Astrocyte (in vitro differentiated cells and primary cell): ENCODE results near the gene SLITRK1. TPM values are rescaled to one million over a fixed set of nuclear protein-coding genes. Genes with fewer than 3 reads are reported as not detected.

ENCODE experiments used
- DNase-seq: peaks from one replicate; pipeline ENCODE4 v3.0.0-alpha.2; 2010; ENCODE audit warnings: low read depth
- FAIRE-seq: peaks from 2 replicates; lab custom pipeline; 2011; peaks lifted over from hg19 to GRCh38; lab: Jason Lieb, UNC
- H2AFZ ChIP-seq: 2 replicates; pipeline ENCODE4 v1.6.0; 2012; ENCODE audit warnings: low read depth, low read length, inconsistent platforms
- H3K27ac ChIP-seq: 2 replicates; pipeline ENCODE4 v1.5.1; 2011; ENCODE audit warnings: low read depth, low read length, inconsistent platforms
- H3K27me3 ChIP-seq: 2 replicates; pipeline ENCODE4 v1.6.0; 2011; ENCODE audit warnings: low read length, inconsistent platforms; ENCODE audit not compliant: insufficient read depth
- H3K36me3 ChIP-seq: 2 replicates; pipeline ENCODE4 v1.5.1; 2011; ENCODE audit warnings: low read length, inconsistent platforms; ENCODE audit not compliant: insufficient read depth
- H3K4me1 ChIP-seq: 2 replicates; pipeline ENCODE4 v1.5.1; 2011; ENCODE audit warnings: low read length, inconsistent platforms; ENCODE audit not compliant: insufficient read depth
- H3K4me2 ChIP-seq: 2 replicates; pipeline ENCODE4 v1.6.0; 2012; ENCODE audit warnings: low read length, inconsistent platforms
- H3K4me3 ChIP-seq: 2 replicates; pipeline ENCODE4 v1.5.1; 2011; ENCODE audit warnings: low read depth, mild to moderate bottlenecking, low read length, inconsistent platforms; ENCODE audit not compliant: insufficient read depth
- H3K79me2 ChIP-seq: 2 replicates; pipeline ENCODE4 v1.6.0; 2012; ENCODE audit warnings: mild to moderate bottlenecking, low read length, inconsistent platforms; ENCODE audit not compliant: insufficient read depth
- H3K9ac ChIP-seq: 2 replicates; pipeline ENCODE4 v1.6.0; 2012; ENCODE audit warnings: mild to moderate bottlenecking, low read length, inconsistent platforms
- H3K9me3 ChIP-seq: 2 replicates; pipeline ENCODE4 v1.5.1; 2012; ENCODE audit warnings: low read depth, mild to moderate bottlenecking, low read length, inconsistent platforms; ENCODE audit not compliant: insufficient read depth
- H4K20me1 ChIP-seq: 2 replicates; pipeline ENCODE4 v1.6.0; 2012; ENCODE audit warnings: low read length, inconsistent platforms; ENCODE audit not compliant: insufficient read depth
- H3K27ac Mint-ChIP-seq: one replicate; pipeline ENCODE4 v1.8.0; 2021; ENCODE audit warnings: mild to moderate bottlenecking, mixed read lengths; ENCODE audit not compliant: unreplicated experiment
- H3K27me3 Mint-ChIP-seq: one replicate; pipeline ENCODE4 v1.8.0; 2021; ENCODE audit warnings: low read depth, mixed read lengths; ENCODE audit not compliant: unreplicated experiment
- H3K36me3 Mint-ChIP-seq: one replicate; pipeline ENCODE4 v1.8.0; 2021; ENCODE audit warnings: low read depth, mixed read lengths; ENCODE audit not compliant: unreplicated experiment
- H3K4me1 Mint-ChIP-seq: one replicate; pipeline ENCODE4 v1.8.0; 2021; ENCODE audit warnings: low read depth, mixed read lengths; ENCODE audit not compliant: unreplicated experiment
- H3K4me3 Mint-ChIP-seq: one replicate; pipeline ENCODE4 v1.8.0; 2021; ENCODE audit warnings: mild to moderate bottlenecking, moderate library complexity, mixed read lengths; ENCODE audit not compliant: unreplicated experiment
- H3K9me3 Mint-ChIP-seq: one replicate; pipeline ENCODE4 v1.8.0; 2021; ENCODE audit warnings: mild to moderate bottlenecking, mixed read lengths; ENCODE audit not compliant: unreplicated experiment
- CTCF ChIP-seq: IDR thresholded peaks from 2 replicates; pipeline ENCODE4 v1.5.1; 2011; ENCODE audit warnings: low read depth, mild to moderate bottlenecking, inconsistent platforms, low read length, moderate library complexity; ENCODE audit not compliant: insufficient read depth
- EZH2 ChIP-seq: IDR thresholded peaks from 2 replicates; pipeline ENCODE4 v1.6.1; 2012; ENCODE audit warnings: mild to moderate bottlenecking, low read length, inconsistent platforms; ENCODE audit not compliant: insufficient read depth
- total RNA-seq: library from RNA; stranded (reverse); gene quantifications from 2 replicates; pipeline ENCODE4 v1.2.1, GENCODE V29; 2021

The SLITRK1 gene
- total RNA-seq, 1 donor from 2014 or later: 2.3 TPM

DNA sequence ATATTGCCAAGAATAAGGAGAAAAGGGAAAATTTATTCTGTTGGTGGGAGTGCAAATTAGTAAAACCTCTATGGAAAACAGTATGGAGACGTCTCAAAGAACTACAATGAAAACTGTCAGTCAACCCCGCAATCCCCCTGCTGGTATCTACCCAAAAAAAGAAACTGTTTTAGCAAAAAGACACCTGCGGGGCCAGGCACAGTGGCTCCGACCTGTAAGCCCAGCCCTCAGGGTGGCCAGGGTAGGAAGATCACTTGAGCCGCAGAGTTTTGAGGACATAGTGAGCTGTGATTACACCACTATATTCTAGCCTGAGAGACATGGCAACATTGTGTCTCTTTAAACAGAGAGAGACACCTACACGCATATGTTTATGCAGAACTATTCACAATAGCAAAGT lies 37.5 kb upstream of the SLITRK1 start:
- Mint-ChIP-seq H3K27ac (no peak overlapping the region), H3K36me3 (no peaks in the 10 kb centered on the region)
- TF ChIP-seq EZH2: no peak
- TF ChIP-seq CTCF: no peak

GRCh38 chr13:83914368-83914767 lies 32.1 kb upstream of the SLITRK1 start:
- Histone ChIP-seq H3K4me3 (no peak overlapping the region), H3K9me3 (no peaks in the 10 kb centered on the region), H2AFZ (no peak overlapping the region), H3K27ac (no peak overlapping the region), H3K9ac (no peak overlapping the region), H3K27me3 (no peaks in the 10 kb centered on the region), H3K36me3 (no peaks in the 10 kb centered on the region), H3K79me2 (no peaks in the 10 kb centered on the region), H3K4me2 (no peak overlapping the region), H3K4me1 (no peaks in the 10 kb centered on the region), H4K20me1 (no peaks in the 10 kb centered on the region)
- no peak for TF ChIP-seq EZH2
- TF ChIP-seq CTCF: no peak
- H3K4me1 Mint-ChIP-seq: peaks cover 2% of the 10 kb centered on the region
- H3K36me3 Mint-ChIP-seq: no peaks in the 10 kb centered on the region
- no peak for DNase-seq
- H3K27me3 Mint-ChIP-seq: no peaks in the 10 kb centered on the region
- no peak for FAIRE-seq
- no peak overlapping the region for H3K4me3 Mint-ChIP-seq
- H3K27ac Mint-ChIP-seq: no peak overlapping the region
- peaks cover 2% of the 10 kb centered on the region for H3K9me3 Mint-ChIP-seq

More for the DNA sequence above, 37.5 kb upstream of the SLITRK1 start:
- FAIRE-seq: no peak
- H3K9me3 Mint-ChIP-seq: no peaks in the 10 kb centered on the region
- no peaks in the 10 kb centered on the region for H3K27me3 Mint-ChIP-seq
- Histone ChIP-seq H3K9ac (no peak overlapping the region), H3K4me3 (no peak overlapping the region), H3K4me2 (no peak overlapping the region), H3K9me3 (no peaks in the 10 kb centered on the region), H2AFZ (no peak overlapping the region), H4K20me1 (no peaks in the 10 kb centered on the region), H3K79me2 (no peaks in the 10 kb centered on the region), H3K27me3 (no peaks in the 10 kb centered on the region), H3K36me3 (no peaks in the 10 kb centered on the region), H3K4me1 (no peaks in the 10 kb centered on the region), H3K27ac (no peak overlapping the region)
- no peak overlapping the region for H3K4me3 Mint-ChIP-seq
- H3K4me1 Mint-ChIP-seq: peaks cover 6% of the 10 kb centered on the region
- no peak for DNase-seq

- H3K4me3 Mint-ChIP-seq: no peak overlapping the region
- DNase-seq: no peak
- no peak overlapping the region for H3K9ac ChIP-seq
- no peak overlapping the region for H3K4me3 ChIP-seq
- H3K4me1 Mint-ChIP-seq: no peaks in the 10 kb centered on the region
- H3K4me1 ChIP-seq: no peaks in the 10 kb centered on the region
- no peak for FAIRE-seq
- H2AFZ ChIP-seq: no peak overlapping the region
- H3K27ac Mint-ChIP-seq: no peak overlapping the region
- H3K36me3 ChIP-seq: no peaks in the 10 kb centered on the region
- TF ChIP-seq CTCF (no peak), EZH2 (no peak)
- no peaks in the 10 kb centered on the region for H4K20me1 ChIP-seq
- H3K27me3 ChIP-seq: no peaks in the 10 kb centered on the region
- H3K27me3 Mint-ChIP-seq: no peaks in the 10 kb centered on the region
- no peak overlapping the region for H3K4me2 ChIP-seq
- H3K79me2 ChIP-seq: no peaks in the 10 kb centered on the region
- peaks cover 2% of the 10 kb centered on the region for H3K9me3 Mint-ChIP-seq
- H3K36me3 Mint-ChIP-seq: no peaks in the 10 kb centered on the region
- H3K27ac ChIP-seq: no peak overlapping the region
- no peaks in the 10 kb centered on the region for H3K9me3 ChIP-seq
Observed at GRCh38 chr13:83907196-83907989, 25.1 kb upstream of the SLITRK1 start.
